Transverse colon (tissue), 4 donors: Measurements from ENCODE around the gene TCERG1L.

Experiments
- POLR2A ChIP-seq: fragments of 450-650 bp; IDR thresholded peaks from one replicate; pipeline ENCODE4 v1.6.1; 2016; ENCODE audit warnings: antibody characterized with exemption, mild to moderate bottlenecking, moderate library complexity
- POLR2AphosphoS5 ChIP-seq, 3 donors: sonication (generic); formaldehyde crosslinking; IDR thresholded peaks; one replicate each; pipeline ENCODE4 v1.6.1; 2016; ENCODE audit warnings: antibody characterized with exemption in 3 of 3
- TF ChIP-seq, protein P1 (sequence below), 5 experiments: fragments of 200-600 bp in 3 of 5; fragments of 450-650 bp in 2 of 5; sonication (generic) in 3 of 5; IDR thresholded peaks; 1 replicate in 2 of 5; 2 replicates in 3 of 5; pipeline ENCODE4 v1.5.1; 2016 to 2017; ENCODE audit warnings: antibody characterized with exemption in 5 of 5, inconsistent platforms in 3 of 5, mild to moderate bottlenecking in 2 of 5, moderate library complexity in 1 of 5

DNA sequence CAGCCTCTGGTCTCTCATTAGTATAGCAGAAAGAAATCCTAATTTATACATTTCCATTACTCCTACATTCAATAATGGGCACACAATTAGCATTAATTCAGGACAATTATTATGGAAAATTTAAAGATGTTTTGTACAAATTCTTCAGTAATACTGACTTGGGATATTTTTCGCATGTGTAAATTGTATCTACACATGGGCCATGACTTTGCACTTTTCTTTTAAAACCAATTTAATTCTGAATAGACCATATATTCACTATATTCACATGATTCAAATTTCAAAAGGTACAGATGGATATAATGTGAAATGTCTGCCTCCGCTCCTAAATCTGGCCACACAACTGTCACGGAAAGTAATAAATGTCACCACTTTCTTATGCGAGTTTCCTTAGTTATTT lies 123.0 kb downstream of the TCERG1L start:
- TF ChIP-seq, protein P1, sequence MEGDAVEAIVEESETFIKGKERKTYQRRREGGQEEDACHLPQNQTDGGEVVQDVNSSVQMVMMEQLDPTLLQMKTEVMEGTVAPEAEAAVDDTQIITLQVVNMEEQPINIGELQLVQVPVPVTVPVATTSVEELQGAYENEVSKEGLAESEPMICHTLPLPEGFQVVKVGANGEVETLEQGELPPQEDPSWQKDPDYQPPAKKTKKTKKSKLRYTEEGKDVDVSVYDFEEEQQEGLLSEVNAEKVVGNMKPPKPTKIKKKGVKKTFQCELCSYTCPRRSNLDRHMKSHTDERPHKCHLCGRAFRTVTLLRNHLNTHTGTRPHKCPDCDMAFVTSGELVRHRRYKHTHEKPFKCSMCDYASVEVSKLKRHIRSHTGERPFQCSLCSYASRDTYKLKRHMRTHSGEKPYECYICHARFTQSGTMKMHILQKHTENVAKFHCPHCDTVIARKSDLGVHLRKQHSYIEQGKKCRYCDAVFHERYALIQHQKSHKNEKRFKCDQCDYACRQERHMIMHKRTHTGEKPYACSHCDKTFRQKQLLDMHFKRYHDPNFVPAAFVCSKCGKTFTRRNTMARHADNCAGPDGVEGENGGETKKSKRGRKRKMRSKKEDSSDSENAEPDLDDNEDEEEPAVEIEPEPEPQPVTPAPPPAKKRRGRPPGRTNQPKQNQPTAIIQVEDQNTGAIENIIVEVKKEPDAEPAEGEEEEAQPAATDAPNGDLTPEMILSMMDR (IDR thresholded peaks at IDR 0.05) = no peak
- TF ChIP-seq POLR2A (no peak), POLR2AphosphoS5 (IDR thresholded peaks at IDR 0.05) (no peak)
